ENCODE data around the gene HOXA13.

The HOXA13 gene

GRCh38 chr7:27242154-27242553 is 42.3 kb upstream of the HOXA13 start:
- no peak overlapping the region for H3K4me3 ChIP-seq (ENCODE audit: low read length)
- no peak for DNase-seq (ENCODE audit: low read depth)
- no peak for TF ChIP-seq CTCF (IDR thresholded peaks at IDR 0.05; ENCODE audit: insufficient read depth, low read depth, low read length, missing control alignments)

GRCh38 chr7:27241189-27242056 is 41.5 kb upstream of the HOXA13 start:
- TF ChIP-seq CTCF (IDR thresholded peaks at IDR 0.05; ENCODE audit: insufficient read depth, low read depth, low read length, missing control alignments): no peak
- DNase-seq (ENCODE audit: low read depth): no peak
- no peak overlapping the region for H3K4me3 ChIP-seq (ENCODE audit: low read length)

- DNase-seq (ENCODE audit: low read depth): no peak
- no peak overlapping the region for H3K4me3 ChIP-seq (ENCODE audit: low read length)
- TF ChIP-seq CTCF (IDR thresholded peaks at IDR 0.05; ENCODE audit: insufficient read depth, low read depth, low read length, missing control alignments): no peak
These were observed 40.3 kb upstream of the HOXA13 start for GRCh38 chr7:27240015-27240731.

- H3K4me3 ChIP-seq (ENCODE audit: low read length): no peak overlapping the region
- no peak for TF ChIP-seq CTCF (IDR thresholded peaks at IDR 0.05; ENCODE audit: insufficient read depth, low read depth, low read length, missing control alignments)
- no peak for DNase-seq (ENCODE audit: low read depth)
These were observed 39.6 kb upstream of the HOXA13 start for GRCh38 chr7:27239387-27240014.

- H3K4me3 ChIP-seq (ENCODE audit: low read length): no peak overlapping the region
- no peak for TF ChIP-seq CTCF (IDR thresholded peaks at IDR 0.05; ENCODE audit: insufficient read depth, low read depth, low read length, missing control alignments)
- DNase-seq (ENCODE audit: low read depth): no peak
These were observed 39.1 kb upstream of the HOXA13 start for GRCh38 chr7:27238979-27239386.

GRCh38 chr7:27237735-27238334 is 37.9 kb upstream of the HOXA13 start:
- peak; percentile 25 for DNase-seq (ENCODE audit: low read depth)
- no peak for TF ChIP-seq CTCF (IDR thresholded peaks at IDR 0.05; ENCODE audit: insufficient read depth, low read depth, low read length, missing control alignments)
- H3K4me3 ChIP-seq (ENCODE audit: low read length): no peak overlapping the region
